ENCODE data around the gene TSPEAR. TPM values are rescaled to one million over a fixed set of nuclear protein-coding genes. Genes with fewer than 3 reads are reported as not detected.

Gene TSPEAR
- total RNA-seq, 2 experiments from 2014 or later = not detected

GRCh38 chr21:44726826-44727225 lies 15.5 kb upstream of the TSPEAR start:
- H3K27ac Mint-ChIP-seq = no peak overlapping the region

GRCh38 chr21:44724926-44725325 lies 13.6 kb upstream of the TSPEAR start:
- Mint-ChIP-seq H3K27ac (no peak overlapping the region), H3K4me1 (ENCODE audit: low read depth) (peaks cover 9% of the 10 kb centered on the region), H3K36me3 (ENCODE audit: low read depth) (no peaks in the 10 kb centered on the region), H3K4me3 (no peak overlapping the region), H3K27me3 (ENCODE audit: low read depth) (peaks cover 24% of the 10 kb centered on the region), H3K9me3 (no peaks in the 10 kb centered on the region)
- CTCF ChIA-PET = interaction anchor here (0.6 to 1.4 kb wide), 2 partner anchors 17 to 217 kb away, joined by 3 read pairs; no protein-coding TSS in a partner anchor
- DNase-seq = no peak
- intact Hi-C loops (cut with micrococcal nuclease) = no loop called here

More at GRCh38 chr21:44726826-44727225, 15.5 kb upstream of the TSPEAR start:
- Mint-ChIP-seq H3K9me3 (no peaks in the 10 kb centered on the region), H3K4me1 (ENCODE audit: low read depth) (peaks cover 9% of the 10 kb centered on the region), H3K27me3 (ENCODE audit: low read depth) (peaks cover 24% of the 10 kb centered on the region), H3K36me3 (ENCODE audit: low read depth) (no peaks in the 10 kb centered on the region), H3K4me3 (no peak overlapping the region)
- intact Hi-C loops (cut with micrococcal nuclease) = no loop called here
- CTCF ChIA-PET = interaction anchor here (0.6 to 0.8 kb wide), 2 partner anchors 23 to 139 kb away, joined by 3 to 6 read pairs; no protein-coding TSS in a partner anchor
- DNase-seq = no peak

GRCh38 chr21:44724196-44724595 lies 12.8 kb upstream of the TSPEAR start:
- CTCF ChIA-PET = interaction anchor here (0.6 to 1.4 kb wide), 2 partner anchors 17 to 217 kb away, joined by 3 read pairs; no protein-coding TSS in a partner anchor
- no peaks in the 10 kb centered on the region for H3K9me3 Mint-ChIP-seq
- H3K4me1 Mint-ChIP-seq (ENCODE audit: low read depth) = peaks cover 9% of the 10 kb centered on the region
- no peaks in the 10 kb centered on the region for H3K36me3 Mint-ChIP-seq (ENCODE audit: low read depth)
- H3K4me3 Mint-ChIP-seq = no peak overlapping the region
- H3K27me3 Mint-ChIP-seq (ENCODE audit: low read depth) = peaks cover 24% of the 10 kb centered on the region
- DNase-seq = no peak
- intact Hi-C loops (cut with micrococcal nuclease) = no loop called here
- H3K27ac Mint-ChIP-seq = no peak overlapping the region

GRCh38 chr21:44723177-44724131 lies 12.1 kb upstream of the TSPEAR start:
- peaks cover 24% of the 10 kb centered on the region for H3K27me3 Mint-ChIP-seq (ENCODE audit: low read depth)
- no peak overlapping the region for H3K4me3 Mint-ChIP-seq
- no peaks in the 10 kb centered on the region for H3K36me3 Mint-ChIP-seq (ENCODE audit: low read depth)
- H3K4me1 Mint-ChIP-seq (ENCODE audit: low read depth) = peaks cover 9% of the 10 kb centered on the region
- H3K27ac Mint-ChIP-seq = no peak overlapping the region
- CTCF ChIA-PET = interaction anchor here (0.9 to 1.4 kb wide), 2 partner anchors 18 to 213 kb away, joined by 3 read pairs; no protein-coding TSS in a partner anchor
- H3K9me3 Mint-ChIP-seq = no peaks in the 10 kb centered on the region
- intact Hi-C loops (cut with micrococcal nuclease) = no loop called here
- DNase-seq = peak; percentile 20

- Mint-ChIP-seq H3K4me3 (no peak overlapping the region), H3K36me3 (ENCODE audit: low read depth) (no peaks in the 10 kb centered on the region), H3K4me1 (ENCODE audit: low read depth) (peaks cover 9% of the 10 kb centered on the region), H3K27ac (no peak overlapping the region), H3K27me3 (ENCODE audit: low read depth) (peaks cover 24% of the 10 kb centered on the region), H3K9me3 (no peaks in the 10 kb centered on the region)
- CTCF ChIA-PET = interaction anchor here (0.9 kb wide), 1 partner anchor 212 kb away, joined by 3 read pairs; no protein-coding TSS in a partner anchor
- no peak for DNase-seq
- intact Hi-C loops (cut with micrococcal nuclease) = no loop called here
Measured at GRCh38 chr21:44722731-44723130, 11.4 kb upstream of the TSPEAR start.

- Mint-ChIP-seq H3K27me3 (ENCODE audit: low read depth) (peaks cover 14% of the 10 kb centered on the region), H3K4me1 (ENCODE audit: low read depth) (peaks cover 9% of the 10 kb centered on the region), H3K36me3 (ENCODE audit: low read depth) (no peaks in the 10 kb centered on the region), H3K9me3 (no peaks in the 10 kb centered on the region), H3K27ac (no peak overlapping the region), H3K4me3 (no peak overlapping the region)
- CTCF ChIA-PET = interaction anchor here (0.6 kb wide), 1 partner anchor 46 kb away, joined by 3 read pairs; no protein-coding TSS in a partner anchor
- DNase-seq = no peak
- intact Hi-C loops (cut with micrococcal nuclease) = no loop called here
Measured at GRCh38 chr21:44720170-44720569, 8.8 kb upstream of the TSPEAR start.

- CTCF ChIA-PET = interaction anchor here (1.4 kb wide), 1 partner anchor 24 kb away, joined by 6 read pairs; no protein-coding TSS in a partner anchor
- no peak overlapping the region for H3K27ac Mint-ChIP-seq
- intact Hi-C loops (cut with micrococcal nuclease) = no loop called here
- no peak overlapping the region for H3K4me3 Mint-ChIP-seq
- DNase-seq = no peak
- no peaks in the 10 kb centered on the region for H3K9me3 Mint-ChIP-seq
- no peaks in the 10 kb centered on the region for H3K36me3 Mint-ChIP-seq (ENCODE audit: low read depth)
- H3K27me3 Mint-ChIP-seq (ENCODE audit: low read depth) = peaks cover 21% of the 10 kb centered on the region
- H3K4me1 Mint-ChIP-seq (ENCODE audit: low read depth) = peaks cover 5% of the 10 kb centered on the region
Measured at GRCh38 chr21:44718571-44718970, 7.2 kb upstream of the TSPEAR start.

GRCh38 chr21:44718093-44718492 lies 6.7 kb upstream of the TSPEAR start:
- Mint-ChIP-seq H3K9me3 (no peaks in the 10 kb centered on the region), H3K4me3 (no peak overlapping the region), H3K4me1 (ENCODE audit: low read depth) (peaks cover 3% of the 10 kb centered on the region), H3K27ac (no peak overlapping the region), H3K36me3 (ENCODE audit: low read depth) (no peaks in the 10 kb centered on the region), H3K27me3 (ENCODE audit: low read depth) (peaks cover 22% of the 10 kb centered on the region)
- intact Hi-C loops (cut with micrococcal nuclease) = no loop called here
- no peak for DNase-seq
- CTCF ChIA-PET = no interaction called here

- CTCF ChIA-PET = no interaction called here
- Mint-ChIP-seq H3K4me3 (no peak overlapping the region), H3K27ac (no peak overlapping the region), H3K9me3 (no peaks in the 10 kb centered on the region), H3K36me3 (ENCODE audit: low read depth) (no peaks in the 10 kb centered on the region), H3K27me3 (ENCODE audit: low read depth) (peaks cover 23% of the 10 kb centered on the region), H3K4me1 (ENCODE audit: low read depth) (no peaks in the 10 kb centered on the region)
- DNase-seq = no peak
- intact Hi-C loops (cut with micrococcal nuclease) = no loop called here
Measured at GRCh38 chr21:44716984-44717383, 5.6 kb upstream of the TSPEAR start.

GRCh38 chr21:44714905-44715304 lies 3.5 kb upstream of the TSPEAR start:
- no peaks in the 10 kb centered on the region for H3K36me3 Mint-ChIP-seq (ENCODE audit: low read depth)
- intact Hi-C loops (cut with micrococcal nuclease) = no loop called here
- H3K27ac Mint-ChIP-seq = no peak overlapping the region
- H3K4me1 Mint-ChIP-seq (ENCODE audit: low read depth) = peaks cover 12% of the 10 kb centered on the region
- H3K4me3 Mint-ChIP-seq = no peak overlapping the region
- H3K9me3 Mint-ChIP-seq = no peaks in the 10 kb centered on the region
- H3K27me3 Mint-ChIP-seq (ENCODE audit: low read depth) = peaks cover 39% of the 10 kb centered on the region
- DNase-seq = no peak
- CTCF ChIA-PET = interaction anchor here (0.9 kb wide), 1 partner anchor 27 kb away, joined by 3 read pairs; no protein-coding TSS in a partner anchor

GRCh38 chr21:44713846-44714245 lies 2.5 kb upstream of the TSPEAR start:
- no peaks in the 10 kb centered on the region for H3K9me3 Mint-ChIP-seq
- no peak overlapping the region for H3K27ac Mint-ChIP-seq
- CTCF ChIA-PET = interaction anchor here (1.1 kb wide), 1 partner anchor 166 kb away, joined by 3 read pairs; no protein-coding TSS in a partner anchor
- peaks cover 22% of the 10 kb centered on the region for H3K4me1 Mint-ChIP-seq (ENCODE audit: low read depth)
- no peaks in the 10 kb centered on the region for H3K36me3 Mint-ChIP-seq (ENCODE audit: low read depth)
- no peak overlapping the region for H3K4me3 Mint-ChIP-seq
- peaks cover 48% of the 10 kb centered on the region for H3K27me3 Mint-ChIP-seq (ENCODE audit: low read depth)
- intact Hi-C loops (cut with micrococcal nuclease) = no loop called here
- no peak for DNase-seq

GRCh38 chr21:44713130-44713529 lies 1.8 kb upstream of the TSPEAR start:
- Mint-ChIP-seq H3K4me3 (no peak overlapping the region), H3K9me3 (no peaks in the 10 kb centered on the region), H3K27me3 (ENCODE audit: low read depth) (peaks cover 55% of the 10 kb centered on the region), H3K27ac (no peak overlapping the region), H3K4me1 (ENCODE audit: low read depth) (peaks cover 28% of the 10 kb centered on the region), H3K36me3 (ENCODE audit: low read depth) (no peaks in the 10 kb centered on the region)
- DNase-seq = no peak
- CTCF ChIA-PET = interaction anchor here (1.1 kb wide), 1 partner anchor 166 kb away, joined by 3 read pairs; no protein-coding TSS in a partner anchor
- intact Hi-C loops (cut with micrococcal nuclease) = no loop called here

Measured in activated naive CD4-positive, alpha-beta T cell treated with anti-CD3 and anti-CD28 coated beads for 36 hours (primary cell).